HG02763 (cell line): ENCODE data around the gene MELTF.

ENCODE experiments used
- ATAC-seq: cut with Tn5 transposase; IDR thresholded peaks from one replicate; pipeline ENCODE4 v1.9.1; 2021; ENCODE audit warnings: mild to moderate bottlenecking, moderate library complexity; ENCODE audit not compliant: unreplicated experiment

Gene MELTF

GRCh38 chr3:197010556-197011351 lies 18.9 kb downstream of the MELTF start:
- ATAC-seq = no peak

GRCh38 chr3:197009532-197010019 lies 20.0 kb downstream of the MELTF start:
- ATAC-seq = no peak

- no peak for ATAC-seq
These were observed 21.0 kb downstream of the MELTF start for GRCh38 chr3:197008436-197009209.

GRCh38 chr3:197007953-197008352 lies 21.7 kb downstream of the MELTF start:
- ATAC-seq = no peak

- no peak for ATAC-seq
These were observed 22.2 kb downstream of the MELTF start for GRCh38 chr3:197007296-197007940.

GRCh38 chr3:197006860-197007259 lies 22.8 kb downstream of the MELTF start:
- ATAC-seq = no peak

GRCh38 chr3:197006446-197006845 lies 23.2 kb downstream of the MELTF start:
- no peak for ATAC-seq

GRCh38 chr3:197003461-197004385 lies 25.9 kb downstream of the MELTF start:
- peak; percentile 7 for ATAC-seq

- peak; percentile 75 for ATAC-seq
These were observed 26.7 kb downstream of the MELTF start for GRCh38 chr3:197002701-197003454.

- peak; percentile 10 for ATAC-seq
These were observed 27.5 kb downstream of the MELTF start for GRCh38 chr3:197001972-197002700.

GRCh38 chr3:197001106-197001971 lies 28.3 kb downstream of the MELTF start:
- no peak for ATAC-seq

GRCh38 chr3:197000211-197000610 lies 29.4 kb downstream of the MELTF start:
- no peak for ATAC-seq

- no peak for ATAC-seq
These were observed 30.5 kb downstream of the MELTF start for GRCh38 chr3:196998966-196999760.

GRCh38 chr3:196997311-196997710 lies 32.3 kb downstream of the MELTF start:
- no peak for ATAC-seq

- ATAC-seq = no peak
These were observed 33.0 kb downstream of the MELTF start for GRCh38 chr3:196996454-196997265.

- no peak for ATAC-seq
These were observed 33.8 kb downstream of the MELTF start for GRCh38 chr3:196995646-196996355.
